Jurkat, Clone E6-1 (cell line): ENCODE results near the gene LRMDA.

ENCODE experiments used
- DNase-seq: peaks from one replicate; pipeline ENCODE4 v3.0.0-alpha.2; 2011; ENCODE audit warnings: low read depth, low spot score
- H3K4me3 ChIP-seq: 2 replicates; pipeline ENCODE4 v1.5.1; 2011; ENCODE audit warnings: mild to moderate bottlenecking, low read length, control low read depth, moderate library complexity

LRMDA gene

GRCh38 chr10:75410132-75411005, 21.1 kb upstream of the LRMDA start:
- no peak for DNase-seq

GRCh38 chr10:75414527-75414926, 16.9 kb upstream of the LRMDA start:
- DNase-seq, result no peak
- no peak overlapping the region for H3K4me3 ChIP-seq

More at GRCh38 chr10:75410132-75411005, 21.1 kb upstream of the LRMDA start:
- H3K4me3 ChIP-seq, result no peak overlapping the region

GRCh38 chr10:75417522-75417927, 13.9 kb upstream of the LRMDA start:
- DNase-seq, result no peak
- no peak overlapping the region for H3K4me3 ChIP-seq

- DNase-seq, result no peak
- no peak overlapping the region for H3K4me3 ChIP-seq
These were observed 13.1 kb upstream of the LRMDA start for GRCh38 chr10:75418293-75418692.

GRCh38 chr10:75418712-75419111, 12.7 kb upstream of the LRMDA start:
- no peak overlapping the region for H3K4me3 ChIP-seq
- no peak for DNase-seq

GRCh38 chr10:75422913-75423312, 8.5 kb upstream of the LRMDA start:
- H3K4me3 ChIP-seq, result no peak overlapping the region
- DNase-seq, result no peak

GRCh38 chr10:75424571-75424970, 6.9 kb upstream of the LRMDA start:
- no peak overlapping the region for H3K4me3 ChIP-seq
- DNase-seq, result no peak

GRCh38 chr10:75425291-75426079, 5.9 kb upstream of the LRMDA start:
- DNase-seq, result no peak

GRCh38 chr10:75426880-75427279, 4.5 kb upstream of the LRMDA start:
- H3K4me3 ChIP-seq, result no peak overlapping the region
- DNase-seq, result no peak

More at GRCh38 chr10:75425291-75426079, 5.9 kb upstream of the LRMDA start:
- no peak overlapping the region for H3K4me3 ChIP-seq

GRCh38 chr10:75427951-75428350, 3.5 kb upstream of the LRMDA start:
- H3K4me3 ChIP-seq, result no peak overlapping the region
- DNase-seq, result no peak

- DNase-seq, result no peak
- no peak overlapping the region for H3K4me3 ChIP-seq
These were observed 2.8 kb upstream of the LRMDA start for GRCh38 chr10:75428434-75429158.

- no peak for DNase-seq
- H3K4me3 ChIP-seq, result no peak overlapping the region
These were observed 2.1 kb upstream of the LRMDA start for GRCh38 chr10:75429159-75429827.

- H3K4me3 ChIP-seq, result no peak overlapping the region
- DNase-seq, result no peak
These were observed 1.2 kb upstream of the LRMDA start for GRCh38 chr10:75430000-75430763.

GRCh38 chr10:75432176-75432575, 752 bp downstream of the LRMDA start:
- DNase-seq, result no peak
- no peak overlapping the region for H3K4me3 ChIP-seq

GRCh38 chr10:75432763-75433162, 1.3 kb downstream of the LRMDA start:
- no peak overlapping the region for H3K4me3 ChIP-seq
- DNase-seq, result no peak

GRCh38 chr10:75433216-75433615, 1.8 kb downstream of the LRMDA start:
- no peak overlapping the region for H3K4me3 ChIP-seq
- DNase-seq, result no peak

GRCh38 chr10:75434291-75434690, 2.9 kb downstream of the LRMDA start:
- H3K4me3 ChIP-seq, result no peak overlapping the region
- no peak for DNase-seq

- no peak for DNase-seq
These were observed 3.9 kb downstream of the LRMDA start for GRCh38 chr10:75435291-75435690.

More at GRCh38 chr10:75435291-75435690, 3.9 kb downstream of the LRMDA start:
- H3K4me3 ChIP-seq, result no peak overlapping the region
